Large intestine (tissue), 3 donors: ENCODE results near the gene PPP1R7. TPM values are rescaled to one million over a fixed set of nuclear protein-coding genes. Genes with fewer than 3 reads are reported as not detected.
A peak's percentile ranks its signal among the peaks of the same experiment; 100 is the strongest.

Experiments
- DNase-seq, 2 donors: peaks; one replicate each; pipeline versions ENCODE4 v3.0.0 to v3.0.0-alpha.2; 2013
- H3K27ac ChIP-seq: one replicate; pipeline ENCODE4 v1.5.1; 2013; ENCODE audit warnings: low read length
- H3K27me3 ChIP-seq: 2 replicates; pipeline ENCODE4 v1.6.1; 2013; ENCODE audit warnings: low read length; ENCODE audit not compliant: control insufficient read depth, insufficient read depth
- H3K36me3 ChIP-seq: 2 replicates; pipeline ENCODE4 v1.6.1; 2013; ENCODE audit warnings: low read length; ENCODE audit not compliant: control insufficient read depth, insufficient read depth
- H3K4me1 ChIP-seq: one replicate; pipeline ENCODE4 v1.6.1; 2013; ENCODE audit warnings: low read length; ENCODE audit not compliant: control insufficient read depth, insufficient read depth
- H3K4me3 ChIP-seq: one replicate; pipeline ENCODE4 v1.5.1; 2013; ENCODE audit warnings: low read length
- H3K9me3 ChIP-seq: one replicate; pipeline ENCODE4 v1.6.1; 2013; ENCODE audit warnings: mild to moderate bottlenecking, low read depth, low read length, moderate library complexity; ENCODE audit not compliant: control insufficient read depth
- WGBS: methylation state at CpG from one replicate; pipeline ENCODE4 v1.1.5; 2013; ENCODE audit warnings: low lambda C conversion rate; ENCODE audit not compliant: insufficient coverage; 5-methylcytosine and 5-hydroxymethylcytosine counted together
- polyA plus RNA-seq: library from polyadenylated mRNA; unstranded; fragments of 120-200 nt; gene quantifications from one replicate; pipeline ENCODE4 v1.2.1, GENCODE V29; 2013

PPP1R7 gene
- polyA plus RNA-seq, 1 donor, result 58.4 TPM

DNA sequence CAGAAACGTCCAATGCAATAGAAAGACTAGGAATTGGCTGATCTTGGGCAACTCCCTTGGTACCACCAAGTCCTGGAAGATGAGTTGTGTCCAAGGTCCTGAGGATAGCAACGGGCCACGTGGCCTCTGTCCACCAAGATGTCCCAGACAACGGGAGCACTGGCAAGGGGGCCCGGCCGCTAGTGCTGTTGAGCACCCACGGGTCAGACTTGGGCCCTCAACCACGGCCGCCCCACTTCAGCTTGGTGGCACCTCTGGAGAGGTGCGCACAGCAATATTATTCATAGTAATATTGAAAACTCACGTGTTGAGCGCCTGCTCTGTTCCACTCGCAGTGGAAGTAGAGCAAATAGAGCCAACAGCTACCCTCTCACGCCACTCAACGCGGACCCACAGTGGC lies 20.0 kb upstream of the PPP1R7 start:
- no peak for DNase-seq
- Histone ChIP-seq H3K27ac (no peak overlapping the region), H3K36me3 (peaks cover 13% of the 10 kb centered on the region), H3K9me3 (no peaks in the 10 kb centered on the region), H3K4me3 (no peak overlapping the region), H3K27me3 (no peaks in the 10 kb centered on the region), H3K4me1 (no peaks in the 10 kb centered on the region)
- no CpG with 5 or more reads among the region's 16 CpGs for WGBS

DNA sequence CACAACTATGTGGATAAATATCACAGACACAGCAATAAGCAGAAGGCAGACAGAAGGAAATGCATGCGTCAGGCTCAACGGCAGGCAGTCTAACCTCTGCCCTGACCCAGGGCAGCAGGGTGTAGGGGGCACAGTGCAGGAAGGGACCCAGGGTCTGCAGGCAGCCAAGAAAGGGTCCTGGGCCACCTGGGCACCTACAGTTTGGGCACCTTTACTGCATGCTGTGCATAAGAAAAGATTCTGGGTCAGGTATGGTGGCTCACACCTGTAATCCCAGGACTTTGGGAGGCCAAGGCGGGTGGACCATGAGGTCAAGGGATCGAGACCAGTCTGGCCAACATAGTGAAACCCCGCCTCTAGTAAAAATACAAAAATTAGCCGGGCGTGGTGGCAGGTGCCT lies 18.7 kb upstream of the PPP1R7 start:
- H3K27ac ChIP-seq, result no peak overlapping the region
- peaks cover 9% of the 10 kb centered on the region for H3K4me1 ChIP-seq
- no CpG with 5 or more reads among the region's 7 CpGs for WGBS
- no peak overlapping the region for H3K4me3 ChIP-seq
- peaks cover 3% of the 10 kb centered on the region for H3K36me3 ChIP-seq
- no peaks in the 10 kb centered on the region for H3K9me3 ChIP-seq
- DNase-seq, result no peak
- H3K27me3 ChIP-seq, result no peaks in the 10 kb centered on the region

DNA sequence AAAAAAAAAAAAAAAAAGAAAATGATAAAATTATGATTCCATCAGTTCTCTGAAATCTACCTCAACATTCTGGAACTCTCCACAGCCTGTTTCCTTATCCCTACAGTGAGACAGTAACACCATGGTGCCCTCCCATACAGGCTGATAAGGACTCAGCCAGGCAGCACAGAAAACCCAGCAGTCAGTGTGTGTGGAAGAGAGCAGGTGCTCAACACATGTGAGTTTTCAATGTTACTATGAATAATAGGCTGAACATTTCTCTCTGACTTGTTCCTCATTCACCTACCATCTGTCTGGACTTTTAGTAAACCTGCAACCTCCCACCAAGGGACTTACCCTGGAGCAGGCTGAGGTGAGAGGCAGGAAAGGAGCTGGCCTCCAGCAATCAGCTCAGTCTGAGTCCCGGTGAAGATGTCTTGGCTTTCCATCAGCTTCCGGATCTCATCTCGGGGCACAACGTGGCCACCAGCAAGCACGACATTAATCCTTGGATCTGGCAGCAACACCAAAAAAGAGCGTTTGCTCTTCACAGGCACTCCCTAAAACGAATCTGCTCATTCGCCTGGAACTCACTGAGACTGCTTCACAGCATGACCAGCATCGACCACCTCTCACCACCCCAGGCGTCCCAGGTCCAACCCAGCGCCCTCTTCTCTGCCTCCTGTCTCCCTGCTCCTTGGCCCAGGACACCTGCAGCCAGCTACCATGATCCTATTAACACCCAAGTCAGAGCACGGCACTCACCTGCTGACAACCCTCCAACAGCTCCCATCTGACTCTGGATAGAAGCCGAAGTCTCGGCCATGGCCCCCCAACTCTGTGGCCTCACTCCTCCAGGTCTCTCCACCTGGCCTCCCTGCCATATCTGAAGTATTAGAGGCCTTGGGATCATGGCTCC lies 17.5 kb upstream of the PPP1R7 start:
- no peaks in the 10 kb centered on the region for H3K9me3 ChIP-seq
- no peak overlapping the region for H3K27ac ChIP-seq
- no peak overlapping the region for H3K4me3 ChIP-seq
- peaks cover 9% of the 10 kb centered on the region for H3K4me1 ChIP-seq
- WGBS, result no CpG with 5 or more reads among the region's 14 CpGs
- no peak for DNase-seq
- no peaks in the 10 kb centered on the region for H3K27me3 ChIP-seq
- H3K36me3 ChIP-seq, result peaks cover 4% of the 10 kb centered on the region

DNA sequence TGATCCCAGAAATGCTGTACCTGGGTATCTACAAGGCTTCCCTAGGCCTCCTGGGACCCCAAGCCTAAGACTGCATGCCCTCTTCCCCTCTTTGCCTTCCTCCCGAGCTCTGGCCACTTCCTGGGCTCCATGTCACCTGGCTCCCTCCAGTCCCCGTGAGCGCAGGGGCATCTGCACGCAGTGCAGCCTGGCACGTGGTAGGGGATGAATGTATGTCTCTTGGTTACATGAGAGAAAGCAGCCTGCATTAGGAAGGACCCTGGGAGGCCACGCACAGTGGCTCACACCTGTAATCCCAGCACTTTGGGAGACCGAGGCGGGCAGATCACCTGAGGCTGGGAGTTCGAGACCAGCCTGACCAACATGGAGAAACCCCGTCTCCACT lies 16.8 kb upstream of the PPP1R7 start:
- Histone ChIP-seq H3K4me3 (no peak overlapping the region), H3K4me1 (peaks cover 9% of the 10 kb centered on the region), H3K9me3 (no peaks in the 10 kb centered on the region), H3K36me3 (peaks cover 7% of the 10 kb centered on the region), H3K27me3 (no peaks in the 10 kb centered on the region), H3K27ac (no peak overlapping the region)
- DNase-seq, result no peak
- WGBS, result no CpG with 5 or more reads among the region's 10 CpGs

DNA sequence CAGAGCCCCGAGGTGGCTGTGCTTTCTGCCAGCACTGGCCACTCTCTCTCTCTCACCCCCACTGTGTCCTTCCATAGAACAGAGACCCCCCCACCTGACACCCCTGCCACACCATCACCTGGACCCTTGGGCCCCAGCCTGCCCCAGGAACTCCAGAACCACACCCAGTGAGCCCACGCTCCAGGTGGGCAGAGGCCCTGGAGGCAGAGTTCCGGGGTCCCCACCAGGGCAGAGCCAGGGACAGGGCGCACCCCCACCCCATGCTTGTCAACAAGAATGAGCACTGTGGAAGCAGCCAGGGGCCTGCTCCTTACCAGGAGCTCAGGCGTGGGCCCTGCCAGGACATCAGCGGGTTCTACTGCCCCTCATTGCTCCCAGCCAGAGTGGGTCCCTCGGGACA lies 15.6 kb upstream of the PPP1R7 start:
- H3K4me1 ChIP-seq, result peaks cover 9% of the 10 kb centered on the region
- no peaks in the 10 kb centered on the region for H3K27me3 ChIP-seq
- H3K4me3 ChIP-seq, result no peak overlapping the region
- H3K36me3 ChIP-seq, result peaks cover 7% of the 10 kb centered on the region
- no peak overlapping the region for H3K27ac ChIP-seq
- WGBS, result no CpG with 5 or more reads among the region's 7 CpGs
- no peaks in the 10 kb centered on the region for H3K9me3 ChIP-seq
- no peak for DNase-seq

DNA sequence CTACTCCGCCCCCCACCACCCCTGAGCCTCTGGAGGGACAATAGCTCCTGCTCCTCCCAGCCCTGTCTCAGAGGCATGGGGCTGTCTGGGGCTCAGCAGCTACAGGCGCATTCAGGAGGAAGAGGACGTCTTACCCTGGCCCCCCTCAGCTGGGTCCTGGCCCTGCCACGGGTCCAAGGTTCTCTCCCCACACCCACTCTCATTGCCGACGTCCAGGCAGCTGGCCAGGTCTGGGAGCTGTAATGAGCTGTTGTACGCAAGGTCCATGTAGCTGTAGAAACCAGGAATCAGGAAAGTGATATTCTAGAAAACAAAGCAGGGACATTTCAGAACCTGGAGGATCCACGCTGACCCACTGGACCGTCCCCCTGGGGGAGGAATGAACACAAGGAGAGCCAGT lies 14.5 kb upstream of the PPP1R7 start:
- H3K36me3 ChIP-seq, result peaks cover 9% of the 10 kb centered on the region
- peak; percentile 66 to 92 for DNase-seq

DNA sequence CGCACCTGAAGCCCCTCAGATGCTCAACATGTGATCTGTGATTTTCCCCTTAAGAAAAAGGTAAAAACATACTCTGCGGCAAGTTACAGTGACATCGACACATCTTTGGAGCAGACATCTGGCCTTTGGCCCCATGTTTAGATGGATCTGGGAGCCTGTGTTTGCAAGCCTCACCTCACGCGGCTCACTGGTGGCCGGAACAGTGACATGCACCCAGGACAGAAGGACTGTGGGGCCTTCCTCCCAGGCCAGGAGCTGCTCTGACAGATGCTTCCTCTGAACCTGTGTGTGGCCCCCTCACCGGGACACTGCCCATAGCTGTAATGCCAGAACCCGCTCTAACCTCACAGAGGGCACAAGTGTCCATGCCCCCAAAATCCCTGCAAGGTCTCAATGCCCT lies 14.1 kb upstream of the PPP1R7 start:
- H3K36me3 ChIP-seq, result peaks cover 9% of the 10 kb centered on the region

More for the DNA sequence above, 14.5 kb upstream of the PPP1R7 start:
- Histone ChIP-seq H3K4me1 (peaks cover 9% of the 10 kb centered on the region), H3K27me3 (no peaks in the 10 kb centered on the region), H3K9me3 (no peaks in the 10 kb centered on the region), H3K27ac (peak overlapping the region; percentile 51), H3K4me3 (no peak overlapping the region)
- WGBS, result no CpG with 5 or more reads among the region's 9 CpGs

DNA sequence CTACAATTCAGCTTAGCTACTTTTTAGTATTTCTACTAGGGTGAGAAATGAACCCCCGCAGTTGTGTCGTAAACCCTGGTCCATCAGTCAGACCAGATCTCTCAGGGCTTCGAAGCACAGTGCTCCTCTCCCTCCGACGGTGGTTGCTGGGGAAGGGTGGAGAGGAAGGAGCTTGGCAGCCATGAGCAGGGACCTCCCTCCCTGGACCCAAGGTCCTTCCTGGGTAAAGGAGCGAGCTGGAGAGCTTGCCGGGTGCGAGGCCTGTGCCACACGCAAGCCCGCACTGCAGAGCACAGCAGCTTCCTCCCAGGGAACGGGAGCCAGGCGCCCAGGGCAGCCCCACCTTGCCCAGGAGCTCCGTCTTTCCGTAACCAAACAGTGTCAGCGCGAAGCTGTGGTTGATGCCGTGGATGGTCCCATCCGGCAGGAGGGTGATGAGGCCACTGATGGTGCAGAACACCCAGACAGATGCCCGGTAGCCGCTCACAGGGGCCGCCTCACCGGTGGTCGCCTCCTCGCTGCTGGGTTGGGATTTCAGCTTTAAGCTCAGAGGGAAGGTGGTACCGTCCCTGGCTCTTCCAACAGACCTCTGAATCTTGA lies 13.5 kb upstream of the PPP1R7 start:
- no CpG with 5 or more reads among the region's 25 CpGs for WGBS
- peaks cover 9% of the 10 kb centered on the region for H3K36me3 ChIP-seq

More for the DNA sequence above, 14.1 kb upstream of the PPP1R7 start:
- no peak for DNase-seq
- Histone ChIP-seq H3K4me3 (no peak overlapping the region), H3K4me1 (peaks cover 9% of the 10 kb centered on the region), H3K9me3 (no peaks in the 10 kb centered on the region), H3K27me3 (no peaks in the 10 kb centered on the region), H3K27ac (peak overlapping the region; percentile 51)
- no CpG with 5 or more reads among the region's 8 CpGs for WGBS

DNA sequence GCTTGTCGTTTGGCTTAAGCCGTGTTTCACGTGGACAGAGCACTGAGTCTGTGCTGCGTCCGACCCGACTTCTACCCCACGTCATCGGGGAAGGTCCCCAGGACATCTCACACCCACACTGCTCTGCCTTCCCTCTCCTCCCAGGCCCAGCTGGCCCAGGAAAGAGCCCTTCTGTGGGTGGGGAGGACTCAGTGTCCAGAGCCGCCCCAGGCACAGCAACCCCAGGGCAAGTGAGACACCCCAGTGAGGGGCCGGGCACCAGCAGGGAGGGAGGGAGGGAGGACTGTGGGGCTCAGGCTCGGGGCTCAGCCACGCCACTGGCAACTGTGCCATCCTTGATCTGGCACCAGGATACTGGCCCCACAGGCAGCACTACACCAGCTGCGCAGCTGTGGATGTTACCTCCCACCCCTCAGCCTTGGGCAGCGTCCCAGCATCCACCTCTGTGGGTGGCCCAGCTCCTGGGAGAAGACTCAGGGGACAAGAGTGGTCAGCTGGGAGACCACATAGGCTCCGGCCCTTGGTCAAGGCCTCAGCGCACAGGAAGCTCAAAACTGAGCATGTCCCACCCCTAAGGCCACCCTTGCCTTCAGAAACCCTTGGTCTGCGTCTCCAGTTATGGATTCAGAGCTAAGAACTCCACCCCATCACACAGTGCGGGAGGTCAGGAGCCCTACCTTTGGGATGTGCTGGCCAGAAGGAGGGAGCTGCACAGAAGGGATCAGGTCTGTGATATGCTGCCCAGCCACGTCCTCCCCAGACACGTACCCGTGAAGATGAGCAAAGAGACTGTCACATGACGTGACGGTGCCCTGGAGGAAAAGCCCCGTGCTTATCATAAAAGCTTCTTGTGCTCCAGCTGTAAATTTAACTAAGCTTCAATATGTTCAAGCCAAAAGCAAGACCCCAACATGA lies 12.7 kb upstream of the PPP1R7 start:
- H3K36me3 ChIP-seq, result peaks cover 13% of the 10 kb centered on the region

More for the DNA sequence above, 13.5 kb upstream of the PPP1R7 start:
- Histone ChIP-seq H3K9me3 (no peaks in the 10 kb centered on the region), H3K4me3 (no peak overlapping the region), H3K4me1 (peaks cover 9% of the 10 kb centered on the region), H3K27ac (no peak overlapping the region), H3K27me3 (no peaks in the 10 kb centered on the region)
- DNase-seq, result no peak

DNA sequence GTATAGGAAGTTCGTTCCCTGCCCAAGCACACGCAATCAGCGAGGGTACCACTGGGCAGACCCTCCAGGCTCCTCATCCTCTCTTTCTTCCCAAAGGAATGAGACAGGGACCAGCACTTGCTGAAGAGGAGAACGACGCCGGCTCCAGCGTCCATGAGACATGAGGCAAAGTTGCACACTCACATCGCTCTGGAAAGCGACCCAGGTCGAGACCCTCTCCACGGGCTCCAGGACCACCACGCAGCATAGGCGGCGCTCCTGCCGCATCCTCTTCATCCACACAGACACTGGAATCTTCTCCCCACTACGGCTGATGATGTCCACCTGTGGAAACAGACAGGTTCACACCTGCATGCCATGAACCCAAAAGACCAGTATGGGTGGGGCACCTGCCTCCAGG lies 11.8 kb upstream of the PPP1R7 start:
- Histone ChIP-seq H3K4me3 (no peak overlapping the region), H3K4me1 (peaks cover 9% of the 10 kb centered on the region), H3K27me3 (no peaks in the 10 kb centered on the region), H3K27ac (no peak overlapping the region), H3K9me3 (no peaks in the 10 kb centered on the region), H3K36me3 (peaks cover 16% of the 10 kb centered on the region)
- no CpG with 5 or more reads among the region's 16 CpGs for WGBS
- no peak for DNase-seq

More for the DNA sequence above, 12.7 kb upstream of the PPP1R7 start:
- no peak overlapping the region for H3K4me3 ChIP-seq
- DNase-seq, result no peak
- H3K9me3 ChIP-seq, result no peaks in the 10 kb centered on the region
- H3K27ac ChIP-seq, result no peak overlapping the region
- no CpG with 5 or more reads among the region's 24 CpGs for WGBS
- H3K27me3 ChIP-seq, result no peaks in the 10 kb centered on the region
- H3K4me1 ChIP-seq, result peaks cover 9% of the 10 kb centered on the region
